ENCODE measurements around the gene MBD4. TPM values are rescaled to one million over a fixed set of nuclear protein-coding genes. Genes with fewer than 3 reads are reported as not detected.

The MBD4 gene
- total RNA-seq, 1 donor from 2014 or later: 28.6 TPM

DNA sequence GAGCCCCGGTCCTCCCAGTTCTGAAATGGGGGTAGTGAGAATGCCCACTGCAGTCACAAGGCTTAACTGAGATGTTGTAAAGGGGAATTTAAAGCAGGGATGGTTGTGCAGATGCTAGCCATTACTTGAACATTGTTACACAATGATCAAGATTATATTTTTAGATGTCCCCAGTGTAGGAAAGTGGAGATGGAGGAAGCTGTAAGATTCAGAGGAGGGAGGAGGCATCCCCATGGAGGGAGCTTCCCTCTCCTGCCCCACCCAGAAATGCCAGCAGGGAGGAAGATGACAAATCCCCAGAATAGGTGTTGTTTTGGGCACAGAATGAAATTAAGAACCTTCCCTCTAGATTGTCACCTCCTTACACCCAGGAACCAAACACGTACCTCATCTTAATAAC lies 57.4 kb downstream of the MBD4 start:
- no peaks in the 10 kb centered on the region for H3K9me3 Mint-ChIP-seq
- no peak overlapping the region for H3K27ac Mint-ChIP-seq
- H3K4me3 Mint-ChIP-seq: no peak overlapping the region
- no peaks in the 10 kb centered on the region for H3K4me1 Mint-ChIP-seq (ENCODE audit: unreplicated experiment)
- H3K36me3 Mint-ChIP-seq: peaks cover 5% of the 10 kb centered on the region
- H3K27me3 Mint-ChIP-seq: no peaks in the 10 kb centered on the region
- TF ChIP-seq, protein P1, sequence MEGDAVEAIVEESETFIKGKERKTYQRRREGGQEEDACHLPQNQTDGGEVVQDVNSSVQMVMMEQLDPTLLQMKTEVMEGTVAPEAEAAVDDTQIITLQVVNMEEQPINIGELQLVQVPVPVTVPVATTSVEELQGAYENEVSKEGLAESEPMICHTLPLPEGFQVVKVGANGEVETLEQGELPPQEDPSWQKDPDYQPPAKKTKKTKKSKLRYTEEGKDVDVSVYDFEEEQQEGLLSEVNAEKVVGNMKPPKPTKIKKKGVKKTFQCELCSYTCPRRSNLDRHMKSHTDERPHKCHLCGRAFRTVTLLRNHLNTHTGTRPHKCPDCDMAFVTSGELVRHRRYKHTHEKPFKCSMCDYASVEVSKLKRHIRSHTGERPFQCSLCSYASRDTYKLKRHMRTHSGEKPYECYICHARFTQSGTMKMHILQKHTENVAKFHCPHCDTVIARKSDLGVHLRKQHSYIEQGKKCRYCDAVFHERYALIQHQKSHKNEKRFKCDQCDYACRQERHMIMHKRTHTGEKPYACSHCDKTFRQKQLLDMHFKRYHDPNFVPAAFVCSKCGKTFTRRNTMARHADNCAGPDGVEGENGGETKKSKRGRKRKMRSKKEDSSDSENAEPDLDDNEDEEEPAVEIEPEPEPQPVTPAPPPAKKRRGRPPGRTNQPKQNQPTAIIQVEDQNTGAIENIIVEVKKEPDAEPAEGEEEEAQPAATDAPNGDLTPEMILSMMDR (conservative IDR thresholded peaks at IDR 0.05): no peak
- no peak for DNase-seq (ENCODE audit: extremely low spot score, unreplicated experiment)

Other genes starting within 250 kb of the MBD4 start
- gene COPG1, start 190.3 kb downstream of the MBD4 start, total RNA-seq (ENCODE audit: low replicate concordance): 169 and 262 TPM in 2 replicates
- 33.2 and 34.9 TPM in 2 replicates for gene HMCES, start 161.1 kb downstream of the MBD4 start, total RNA-seq (ENCODE audit: low replicate concordance)
- 1.2 and 6.0 TPM in 2 replicates for gene EFCAB12, start 11.3 kb downstream of the MBD4 start, total RNA-seq (ENCODE audit: low replicate concordance)
- 16.9 and 41.6 TPM in 2 replicates for gene IFT122, start 276 bp upstream of the MBD4 start, total RNA-seq (ENCODE audit: low replicate concordance)
- not detected in 2 replicates for gene RHO, start 88.7 kb upstream of the MBD4 start, total RNA-seq (ENCODE audit: low replicate concordance)
- not detected in 2 replicates for gene H1-8, start 103.2 kb upstream of the MBD4 start, total RNA-seq (ENCODE audit: low replicate concordance)
- gene PLXND1, start 166.7 kb upstream of the MBD4 start, total RNA-seq (ENCODE audit: low replicate concordance): 56.9 and 71.0 TPM in 2 replicates

Data from type B pancreatic cell (in vitro differentiated cells).